ENCODE results near the gene HEBP2. TPM values are rescaled to one million over a fixed set of nuclear protein-coding genes. Genes with fewer than 3 reads are reported as not detected.

Gene HEBP2
- total RNA-seq, 3 donors from 2014 or later (not counting 1 experiment from before 2014, with no cell fraction given) = 14.2 to 18.6 (median 15.2) TPM

DNA sequence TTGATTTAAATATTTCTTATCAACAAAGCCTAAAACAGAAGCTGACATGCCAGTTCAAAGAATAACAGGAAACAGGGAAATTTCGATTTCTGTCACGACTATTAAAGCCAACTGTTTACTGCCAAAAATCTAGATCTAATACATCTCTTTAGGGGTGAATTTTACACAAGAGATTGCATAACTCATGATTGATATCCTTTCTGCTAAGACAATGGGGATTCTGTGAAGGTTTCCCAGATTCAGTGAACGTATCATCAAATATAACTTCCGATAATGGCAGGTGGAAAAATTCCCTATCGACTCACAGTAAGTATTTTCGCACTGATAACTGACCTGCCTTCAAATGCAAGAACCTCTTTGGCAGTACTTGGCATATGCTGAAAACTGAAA, 52.4 kb downstream of the HEBP2 start:
- ATAC-seq = no peak
- intact Hi-C loops (cut with micrococcal nuclease) = no loop called here
- Histone ChIP-seq H3K9me3 (ENCODE audit: control insufficient read depth, insufficient read depth, low read length) (no peaks in the 10 kb centered on the region), H3K27ac (ENCODE audit: low read length) (peak overlapping the region; percentile 15), H3K4me1 (ENCODE audit: control insufficient read depth, insufficient read depth, low read length) (peaks cover 2% of the 10 kb centered on the region), H3K27me3 (ENCODE audit: control insufficient read depth, insufficient read depth, low read length) (no peaks in the 10 kb centered on the region), H3K36me3 (ENCODE audit: control insufficient read depth, insufficient read depth, low read length) (no peaks in the 10 kb centered on the region), H3K4me3 (ENCODE audit: low read length) (no peak overlapping the region)
- no peak for DNase-seq
- H3K4me1 Mint-ChIP-seq = peaks cover 16 to 21% of the 10 kb centered on the region in 2 donors
- H3K4me3 Mint-ChIP-seq = peak overlapping the region; percentile 67
- TF ChIP-seq, protein P1, sequence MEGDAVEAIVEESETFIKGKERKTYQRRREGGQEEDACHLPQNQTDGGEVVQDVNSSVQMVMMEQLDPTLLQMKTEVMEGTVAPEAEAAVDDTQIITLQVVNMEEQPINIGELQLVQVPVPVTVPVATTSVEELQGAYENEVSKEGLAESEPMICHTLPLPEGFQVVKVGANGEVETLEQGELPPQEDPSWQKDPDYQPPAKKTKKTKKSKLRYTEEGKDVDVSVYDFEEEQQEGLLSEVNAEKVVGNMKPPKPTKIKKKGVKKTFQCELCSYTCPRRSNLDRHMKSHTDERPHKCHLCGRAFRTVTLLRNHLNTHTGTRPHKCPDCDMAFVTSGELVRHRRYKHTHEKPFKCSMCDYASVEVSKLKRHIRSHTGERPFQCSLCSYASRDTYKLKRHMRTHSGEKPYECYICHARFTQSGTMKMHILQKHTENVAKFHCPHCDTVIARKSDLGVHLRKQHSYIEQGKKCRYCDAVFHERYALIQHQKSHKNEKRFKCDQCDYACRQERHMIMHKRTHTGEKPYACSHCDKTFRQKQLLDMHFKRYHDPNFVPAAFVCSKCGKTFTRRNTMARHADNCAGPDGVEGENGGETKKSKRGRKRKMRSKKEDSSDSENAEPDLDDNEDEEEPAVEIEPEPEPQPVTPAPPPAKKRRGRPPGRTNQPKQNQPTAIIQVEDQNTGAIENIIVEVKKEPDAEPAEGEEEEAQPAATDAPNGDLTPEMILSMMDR (IDR thresholded peaks at IDR 0.05) = no peak
- H3K27me3 Mint-ChIP-seq (ENCODE audit: low read depth in 2 of 2) = no peaks in the 10 kb centered on the region
- WGBS (ENCODE audit: insufficient coverage) = 64% methylated on average over 6 of the region's 6 CpGs
- peak overlapping the region; percentile 34 to 69 for H3K27ac Mint-ChIP-seq
- no peaks in the 10 kb centered on the region for H3K36me3 Mint-ChIP-seq
- H3K9me3 Mint-ChIP-seq = no peaks in the 10 kb centered on the region

DNA sequence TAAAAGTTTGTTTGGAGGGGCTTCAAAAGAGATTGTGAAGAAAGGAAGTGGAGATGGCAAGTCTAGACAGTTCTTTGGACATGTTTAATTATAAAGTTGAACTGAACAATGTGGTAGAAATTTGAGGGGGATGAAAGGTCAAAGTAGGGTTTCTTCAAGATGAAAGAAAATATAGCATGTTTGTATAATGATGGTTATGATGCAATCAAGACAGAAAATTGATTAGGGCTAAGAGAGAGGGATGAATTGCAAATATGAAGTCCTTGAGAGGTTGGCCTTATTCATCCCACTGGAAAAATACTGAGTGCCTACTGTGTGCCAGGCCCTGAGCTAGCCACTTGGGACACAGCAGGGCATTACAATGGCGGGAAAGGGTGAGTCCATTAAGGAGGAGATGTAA, 57.6 kb downstream of the HEBP2 start:
- Mint-ChIP-seq H3K36me3 (no peaks in the 10 kb centered on the region), H3K27ac (no peak overlapping the region), H3K9me3 (no peaks in the 10 kb centered on the region), H3K4me3 (no peak overlapping the region), H3K4me1 (peaks cover 0 to under 1% of the 10 kb centered on the region in 2 donors), H3K27me3 (ENCODE audit: low read depth in 2 of 2) (no peaks in the 10 kb centered on the region)
- intact Hi-C loops (cut with micrococcal nuclease) = no loop called here
- Histone ChIP-seq H3K36me3 (ENCODE audit: control insufficient read depth, insufficient read depth, low read length) (no peaks in the 10 kb centered on the region), H3K27ac (ENCODE audit: low read length) (no peak overlapping the region), H3K4me1 (ENCODE audit: control insufficient read depth, insufficient read depth, low read length) (no peaks in the 10 kb centered on the region), H3K9me3 (ENCODE audit: control insufficient read depth, insufficient read depth, low read length) (no peaks in the 10 kb centered on the region), H3K4me3 (ENCODE audit: low read length) (no peak overlapping the region), H3K27me3 (ENCODE audit: control insufficient read depth, insufficient read depth, low read length) (no peaks in the 10 kb centered on the region)
- WGBS (ENCODE audit: insufficient coverage) = 98% methylated on average over 1 of the region's 1 CpG
- DNase-seq = no peak
- TF ChIP-seq, protein P1 (IDR thresholded peaks at IDR 0.05) = no peak
- no peak for ATAC-seq

DNA sequence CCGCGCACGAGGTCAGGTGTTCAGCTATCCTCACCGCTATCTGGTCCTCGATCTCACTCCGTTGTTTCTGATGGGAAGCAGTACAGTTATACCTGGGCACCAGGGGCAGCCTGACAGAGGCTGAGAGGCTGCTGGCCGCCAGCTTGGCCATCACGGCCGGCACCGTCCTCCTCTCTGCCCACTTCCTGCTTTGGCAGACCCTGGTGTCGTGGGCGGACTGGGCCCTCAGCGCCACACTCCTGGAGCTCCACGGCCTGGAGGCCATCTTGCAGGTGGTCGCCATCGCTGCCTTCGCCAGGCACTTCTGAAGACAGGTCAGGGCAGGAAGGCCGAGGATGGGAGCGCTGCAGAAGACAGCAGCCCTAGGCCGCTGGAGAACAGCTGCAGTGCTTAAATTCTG, 60.1 kb downstream of the HEBP2 start:
- ATAC-seq (no peak), DNase-seq (no peak)
- no peaks in the 10 kb centered on the region for H3K4me1 Mint-ChIP-seq
- no peaks in the 10 kb centered on the region for H3K4me1 ChIP-seq (ENCODE audit: control insufficient read depth, insufficient read depth, low read length)
- no peaks in the 10 kb centered on the region for H3K27me3 ChIP-seq (ENCODE audit: control insufficient read depth, insufficient read depth, low read length)
- H3K9me3 ChIP-seq (ENCODE audit: control insufficient read depth, insufficient read depth, low read length) = no peaks in the 10 kb centered on the region
- 95% methylated on average over 20 of the region's 20 CpGs for WGBS (ENCODE audit: insufficient coverage)
- H3K36me3 ChIP-seq (ENCODE audit: control insufficient read depth, insufficient read depth, low read length) = no peaks in the 10 kb centered on the region
- no peaks in the 10 kb centered on the region for H3K9me3 Mint-ChIP-seq
- no peak overlapping the region for H3K4me3 ChIP-seq (ENCODE audit: low read length)
- H3K36me3 Mint-ChIP-seq = no peaks in the 10 kb centered on the region
- H3K27ac Mint-ChIP-seq = no peak overlapping the region
- H3K4me3 Mint-ChIP-seq = no peak overlapping the region
- TF ChIP-seq, protein P1 (IDR thresholded peaks at IDR 0.05) = no peak
- intact Hi-C loops (cut with micrococcal nuclease) = no loop called here
- H3K27me3 Mint-ChIP-seq (ENCODE audit: low read depth in 2 of 2) = no peaks in the 10 kb centered on the region
- H3K27ac ChIP-seq (ENCODE audit: low read length) = no peak overlapping the region

DNA sequence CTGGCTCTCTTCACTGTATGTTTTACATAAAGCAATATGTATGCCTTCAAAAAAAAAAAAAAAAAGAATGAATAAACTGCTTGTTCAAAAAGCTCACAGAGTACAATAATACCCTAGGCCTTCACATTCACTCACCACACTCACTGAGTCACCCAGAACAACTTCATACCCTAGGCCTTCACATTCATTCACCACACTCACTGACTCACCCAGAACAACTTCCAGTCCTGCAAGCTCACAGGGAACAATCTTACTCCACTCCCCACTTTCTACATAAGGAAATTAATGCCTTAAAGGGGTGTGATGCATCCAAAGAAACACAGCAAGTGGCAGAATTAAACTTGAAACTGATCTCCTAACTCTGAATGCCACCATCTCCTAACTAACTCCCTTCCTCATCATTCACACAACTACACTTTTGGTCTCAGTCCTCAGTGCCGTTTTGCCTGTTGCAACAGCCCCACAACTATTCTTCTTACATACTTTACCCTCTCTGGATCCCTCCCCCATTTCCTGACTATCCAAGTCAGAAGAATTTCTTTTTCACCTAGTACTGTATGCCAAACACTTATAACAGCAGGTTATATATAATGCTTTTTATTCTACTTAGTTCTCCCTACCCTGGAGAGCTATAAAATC, 61.1 kb downstream of the HEBP2 start:
- H3K4me1 ChIP-seq (ENCODE audit: control insufficient read depth, insufficient read depth, low read length) = no peaks in the 10 kb centered on the region
- no peak for ATAC-seq
- H3K4me1 Mint-ChIP-seq = no peaks in the 10 kb centered on the region
- no peaks in the 10 kb centered on the region for H3K27me3 Mint-ChIP-seq (ENCODE audit: low read depth in 2 of 2)
- DNase-seq = no peak
- TF ChIP-seq, protein P1 (IDR thresholded peaks at IDR 0.05) = no peak
- H3K4me3 ChIP-seq (ENCODE audit: low read length) = no peak overlapping the region
- no peaks in the 10 kb centered on the region for H3K9me3 Mint-ChIP-seq
- no peaks in the 10 kb centered on the region for H3K36me3 Mint-ChIP-seq
- no peaks in the 10 kb centered on the region for H3K27me3 ChIP-seq (ENCODE audit: control insufficient read depth, insufficient read depth, low read length)
- intact Hi-C loops (cut with micrococcal nuclease) = no loop called here
- no peaks in the 10 kb centered on the region for H3K36me3 ChIP-seq (ENCODE audit: control insufficient read depth, insufficient read depth, low read length)
- H3K27ac ChIP-seq (ENCODE audit: low read length) = no peak overlapping the region
- H3K9me3 ChIP-seq (ENCODE audit: control insufficient read depth, insufficient read depth, low read length) = no peaks in the 10 kb centered on the region
- no peak overlapping the region for H3K4me3 Mint-ChIP-seq
- WGBS (ENCODE audit: insufficient coverage) = 90% methylated on average over 1 of the region's 1 CpG
- no peak overlapping the region for H3K27ac Mint-ChIP-seq
